ENCODE results near the gene TNS4. TPM values are rescaled to one million over a fixed set of nuclear protein-coding genes. Genes with fewer than 3 reads are reported as not detected.

The TNS4 gene
- total RNA-seq, 1 experiment from 2014 or later: 0.59 TPM

GRCh38 chr17:40473573-40474365 is 27.7 kb downstream of the TNS4 start:
- peaks cover 0 to 21% (median 9%) of the 10 kb centered on the region in 3 experiments; a peak in 5 of 7 replicates for H3K36me3 Mint-ChIP-seq (ENCODE audit: insufficient read depth in 1 of 3, low read depth in 3 of 3)
- H3K23me2 ChIP-seq (ENCODE audit: insufficient read length, low read depth, low read length, poor library complexity, severe bottlenecking): no peaks in the 10 kb centered on the region
- no peak overlapping the region for H3K27ac Mint-ChIP-seq
- H3K4me1 Mint-ChIP-seq: peaks cover 24 to 29% of the 10 kb centered on the region in 2 experiments
- H2AK5ac ChIP-seq (ENCODE audit: insufficient read length, low read length): no peak overlapping the region
- no peaks in the 10 kb centered on the region for H3K27me3 ChIP-seq (ENCODE audit: insufficient read depth, low read length)
- no peak overlapping the region for H4K8ac ChIP-seq (replicated peaks; ENCODE audit: insufficient read length, low read depth, low read length)
- peaks cover 5% of the 10 kb centered on the region; the same call in 1 of the 2 replicates for H3K4me1 ChIP-seq (ENCODE audit: insufficient read depth, low read length)
- H3K9ac ChIP-seq (ENCODE audit: extremely low read depth, insufficient read length, low read length): no peak overlapping the region
- no peak overlapping the region for H4K5ac ChIP-seq (ENCODE audit: insufficient read length, low read depth, low read length)
- no peak overlapping the region for H3K14ac ChIP-seq (ENCODE audit: insufficient read depth, low read length)
- no peak overlapping the region for H2BK20ac ChIP-seq (ENCODE audit: low read depth, low read length, poor library complexity, severe bottlenecking)
- no peaks in the 10 kb centered on the region for H4K20me1 ChIP-seq (ENCODE audit: control insufficient read depth, insufficient read depth, insufficient read length)
- H3K23ac ChIP-seq (ENCODE audit: insufficient read length, low read depth, low read length): no peak overlapping the region
- TF ChIP-seq, protein P1, sequence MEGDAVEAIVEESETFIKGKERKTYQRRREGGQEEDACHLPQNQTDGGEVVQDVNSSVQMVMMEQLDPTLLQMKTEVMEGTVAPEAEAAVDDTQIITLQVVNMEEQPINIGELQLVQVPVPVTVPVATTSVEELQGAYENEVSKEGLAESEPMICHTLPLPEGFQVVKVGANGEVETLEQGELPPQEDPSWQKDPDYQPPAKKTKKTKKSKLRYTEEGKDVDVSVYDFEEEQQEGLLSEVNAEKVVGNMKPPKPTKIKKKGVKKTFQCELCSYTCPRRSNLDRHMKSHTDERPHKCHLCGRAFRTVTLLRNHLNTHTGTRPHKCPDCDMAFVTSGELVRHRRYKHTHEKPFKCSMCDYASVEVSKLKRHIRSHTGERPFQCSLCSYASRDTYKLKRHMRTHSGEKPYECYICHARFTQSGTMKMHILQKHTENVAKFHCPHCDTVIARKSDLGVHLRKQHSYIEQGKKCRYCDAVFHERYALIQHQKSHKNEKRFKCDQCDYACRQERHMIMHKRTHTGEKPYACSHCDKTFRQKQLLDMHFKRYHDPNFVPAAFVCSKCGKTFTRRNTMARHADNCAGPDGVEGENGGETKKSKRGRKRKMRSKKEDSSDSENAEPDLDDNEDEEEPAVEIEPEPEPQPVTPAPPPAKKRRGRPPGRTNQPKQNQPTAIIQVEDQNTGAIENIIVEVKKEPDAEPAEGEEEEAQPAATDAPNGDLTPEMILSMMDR (conservative IDR thresholded peaks at IDR 0.05): no peak
- H2AFZ ChIP-seq (ENCODE audit: low read length): no peak overlapping the region
- WGBS (ENCODE audit: extremely low coverage, insufficient read length, low lambda C conversion rate): 100% methylated on average over 2 of the region's 16 CpGs
- no peak for DNase-seq
- H3K4me2 ChIP-seq (ENCODE audit: insufficient read depth, insufficient read length, low read length): no peak overlapping the region
- H2BK15ac ChIP-seq (ENCODE audit: low read depth, low read length): no peak overlapping the region
- no peak overlapping the region for H2BK12ac ChIP-seq (ENCODE audit: insufficient read length, low read depth, low read length)
- H3K4me3 Mint-ChIP-seq: no peak overlapping the region
- no peaks in the 10 kb centered on the region for H3K79me1 ChIP-seq (ENCODE audit: insufficient read depth, low read depth, low read length, poor library complexity, severe bottlenecking)
- H3K27ac ChIP-seq (ENCODE audit: insufficient read length, low read depth, low read length): no peak overlapping the region
- H3K79me2 ChIP-seq (ENCODE audit: insufficient read depth, low read length): no peaks in the 10 kb centered on the region
- peaks cover 16 to 17% of the 10 kb centered on the region in 2 experiments for H3K9me3 Mint-ChIP-seq
- no peak overlapping the region for H3K4ac ChIP-seq (ENCODE audit: low read depth, low read length)
- H3K27me3 Mint-ChIP-seq (ENCODE audit: low read depth): peaks cover 8% of the 10 kb centered on the region; the same call in 1 of the 2 replicates
- H3K9me3 ChIP-seq (ENCODE audit: control insufficient read depth, low read depth, low read length): no peaks in the 10 kb centered on the region
- no peak overlapping the region for H2BK5ac ChIP-seq (ENCODE audit: insufficient read length, low read length)
- no peak overlapping the region for H4K91ac ChIP-seq (ENCODE audit: insufficient read length, low read depth, low read length)
- no peak overlapping the region for H3K18ac ChIP-seq (ENCODE audit: insufficient read length, low read depth, low read length)
- no peak overlapping the region for H2BK120ac ChIP-seq (ENCODE audit: low read depth, low read length, poor library complexity, severe bottlenecking)
- no peak overlapping the region for H3K56ac ChIP-seq (ENCODE audit: insufficient read length, low read depth, low read length)
- H3T11ph ChIP-seq (ENCODE audit: low read length): no peak overlapping the region
